GM18861 (cell line): ENCODE results near the gene POLA2.
"Not testable (repeated sequence)": the region's sequence is repeated elsewhere in the genome, so short reads cannot be mapped to it uniquely, and the experiment has no call there.

Experiments used
- ATAC-seq: cut with Tn5 transposase; IDR thresholded peaks from one replicate; pipeline ENCODE4 v1.9.1; 2021; ENCODE audit not compliant: unreplicated experiment

POLA2 gene, protein sequence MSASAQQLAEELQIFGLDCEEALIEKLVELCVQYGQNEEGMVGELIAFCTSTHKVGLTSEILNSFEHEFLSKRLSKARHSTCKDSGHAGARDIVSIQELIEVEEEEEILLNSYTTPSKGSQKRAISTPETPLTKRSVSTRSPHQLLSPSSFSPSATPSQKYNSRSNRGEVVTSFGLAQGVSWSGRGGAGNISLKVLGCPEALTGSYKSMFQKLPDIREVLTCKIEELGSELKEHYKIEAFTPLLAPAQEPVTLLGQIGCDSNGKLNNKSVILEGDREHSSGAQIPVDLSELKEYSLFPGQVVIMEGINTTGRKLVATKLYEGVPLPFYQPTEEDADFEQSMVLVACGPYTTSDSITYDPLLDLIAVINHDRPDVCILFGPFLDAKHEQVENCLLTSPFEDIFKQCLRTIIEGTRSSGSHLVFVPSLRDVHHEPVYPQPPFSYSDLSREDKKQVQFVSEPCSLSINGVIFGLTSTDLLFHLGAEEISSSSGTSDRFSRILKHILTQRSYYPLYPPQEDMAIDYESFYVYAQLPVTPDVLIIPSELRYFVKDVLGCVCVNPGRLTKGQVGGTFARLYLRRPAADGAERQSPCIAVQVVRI

GRCh38 chr11:65261591-65262380, at the start of gene POLA2:
POLA2 (plus strand) TSS chr11:65261962; CDS start chr11:65262293, 331 bp downstream.
- peak; percentile 66 for ATAC-seq

DNA sequence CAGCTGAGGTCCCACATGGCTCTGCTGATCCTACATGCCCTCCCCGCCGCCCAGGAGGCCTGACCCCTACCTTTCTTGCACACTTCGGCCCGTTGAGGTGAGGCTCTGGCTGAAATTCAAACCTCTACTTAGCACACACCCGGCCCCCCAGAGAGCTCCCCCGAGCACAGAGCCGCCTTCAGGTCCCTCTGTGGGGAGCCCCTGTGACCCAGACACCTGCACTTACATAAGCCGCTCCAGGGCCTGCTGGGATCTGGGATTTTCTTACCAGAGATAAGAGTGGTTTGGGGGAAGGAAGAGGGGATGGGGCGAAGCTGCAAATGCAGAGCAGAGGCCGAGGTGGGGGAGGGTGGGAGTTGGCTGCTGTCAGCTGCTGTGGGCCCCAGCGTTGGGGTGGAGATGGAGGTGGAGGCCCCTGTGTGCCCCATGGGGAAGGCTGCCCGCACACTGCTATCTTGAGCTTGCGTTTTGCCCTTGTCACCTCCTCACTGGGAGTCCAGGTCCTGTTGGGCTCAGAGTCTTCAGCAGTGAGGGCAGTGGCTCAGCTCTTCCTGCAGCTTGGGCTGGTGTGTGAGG, 49.4 kb upstream of the POLA2 start:
- no peak for ATAC-seq

DNA sequence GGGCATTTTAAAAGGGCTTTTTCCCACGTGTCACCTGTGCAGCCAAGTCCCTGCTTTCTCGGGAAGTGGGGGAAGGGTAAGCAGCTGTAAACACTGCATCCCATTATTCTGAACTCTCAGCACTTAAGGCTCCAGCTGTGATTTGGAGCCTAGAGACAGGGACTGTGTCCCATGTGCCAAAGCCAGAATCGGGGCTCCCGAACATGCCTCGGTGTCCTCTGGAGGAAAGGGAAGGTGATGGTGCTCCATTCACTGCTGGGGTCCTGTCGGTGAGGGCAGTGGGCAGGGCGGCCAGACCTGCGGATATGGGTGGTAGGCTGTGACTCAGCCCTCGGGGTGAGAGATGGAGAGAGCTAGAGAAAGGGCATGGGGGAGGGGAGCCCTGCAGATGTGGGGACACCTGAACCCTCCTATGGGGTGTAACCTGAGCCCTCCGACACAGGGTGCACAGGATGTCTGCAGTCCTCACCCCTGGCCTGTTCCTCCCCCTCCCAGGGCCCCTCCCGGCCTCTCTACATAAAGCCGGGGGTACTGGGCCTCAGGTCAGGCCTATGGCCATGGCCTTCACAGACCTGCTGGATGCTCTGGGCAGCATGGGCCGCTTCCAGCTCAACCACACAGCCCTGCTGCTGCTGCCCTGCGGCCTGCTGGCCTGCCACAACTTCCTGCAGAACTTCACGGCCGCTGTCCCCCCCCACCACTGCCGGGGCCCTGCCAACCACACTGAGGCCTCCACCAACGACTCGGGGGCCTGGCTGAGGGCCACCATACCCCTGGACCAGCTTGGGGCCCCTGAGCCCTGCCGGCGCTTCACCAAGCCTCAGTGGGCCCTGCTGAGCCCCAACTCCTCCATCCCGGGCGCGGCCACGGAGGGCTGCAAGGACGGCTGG, 48.2 kb upstream of the POLA2 start:
- ATAC-seq = no peak

DNA sequence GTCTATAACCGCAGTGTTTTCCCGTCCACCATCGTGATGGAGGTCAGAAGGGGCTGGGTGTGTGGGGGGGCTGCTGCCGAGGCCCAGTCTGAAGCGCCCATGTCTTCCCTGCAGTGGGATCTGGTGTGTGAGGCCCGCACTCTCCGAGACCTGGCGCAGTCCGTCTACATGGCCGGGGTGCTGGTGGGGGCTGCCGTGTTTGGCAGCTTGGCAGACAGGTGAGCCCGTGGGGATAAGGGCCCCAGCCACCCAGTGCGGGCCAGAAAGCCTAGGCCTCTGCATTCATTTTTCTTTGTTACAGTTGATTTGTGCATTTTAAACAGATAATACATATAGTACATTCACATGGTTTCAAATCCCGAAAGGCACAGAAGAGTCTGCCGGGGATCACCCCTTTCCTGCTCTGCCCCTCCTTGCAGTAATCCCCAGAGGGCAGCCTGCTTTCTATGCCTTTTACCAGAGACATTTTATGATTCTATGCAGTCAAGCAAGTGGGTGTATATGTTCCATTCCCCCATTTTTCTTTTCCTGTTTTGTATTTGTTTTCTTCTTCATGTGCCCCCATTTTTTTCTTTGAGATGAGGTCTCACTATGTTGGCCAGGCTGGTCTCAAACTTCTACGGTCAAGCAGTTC, 47.4 kb upstream of the POLA2 start:
- no peak for ATAC-seq

DNA sequence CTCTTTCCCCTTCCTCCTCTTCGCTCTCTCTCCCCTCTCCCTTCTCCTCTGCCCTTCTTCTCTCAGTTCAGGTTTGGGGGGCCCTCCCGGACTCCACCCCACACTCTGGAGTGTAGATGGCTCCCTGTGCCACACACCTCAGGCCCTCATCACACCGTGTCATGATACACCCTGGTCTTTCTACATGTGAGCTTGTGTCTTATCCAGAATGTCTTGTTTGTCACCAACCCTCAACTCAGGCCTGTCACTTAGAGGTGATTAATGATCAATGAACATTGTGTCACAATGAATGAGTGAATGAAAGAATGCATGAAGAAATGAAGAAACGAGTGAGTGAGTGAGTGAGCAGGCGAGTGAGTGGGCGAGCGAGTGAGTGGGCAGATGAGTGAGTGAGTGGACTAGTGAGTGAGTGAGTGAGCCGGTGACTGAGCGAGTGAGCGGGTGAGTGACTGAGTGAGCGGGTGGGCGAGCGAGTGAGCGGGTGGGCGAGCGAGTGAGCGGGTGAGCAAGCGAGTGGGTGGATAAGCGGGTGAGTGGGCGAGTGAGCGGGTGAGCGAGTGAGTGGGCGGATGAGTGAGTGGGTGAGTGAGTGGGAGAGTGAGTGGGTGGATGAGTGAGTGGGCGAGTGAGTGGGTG, 46.2 kb upstream of the POLA2 start:
- ATAC-seq = no peak

GRCh38 chr11:65216830-65217229, 44.9 kb upstream of the POLA2 start:
- no peak for ATAC-seq

DNA sequence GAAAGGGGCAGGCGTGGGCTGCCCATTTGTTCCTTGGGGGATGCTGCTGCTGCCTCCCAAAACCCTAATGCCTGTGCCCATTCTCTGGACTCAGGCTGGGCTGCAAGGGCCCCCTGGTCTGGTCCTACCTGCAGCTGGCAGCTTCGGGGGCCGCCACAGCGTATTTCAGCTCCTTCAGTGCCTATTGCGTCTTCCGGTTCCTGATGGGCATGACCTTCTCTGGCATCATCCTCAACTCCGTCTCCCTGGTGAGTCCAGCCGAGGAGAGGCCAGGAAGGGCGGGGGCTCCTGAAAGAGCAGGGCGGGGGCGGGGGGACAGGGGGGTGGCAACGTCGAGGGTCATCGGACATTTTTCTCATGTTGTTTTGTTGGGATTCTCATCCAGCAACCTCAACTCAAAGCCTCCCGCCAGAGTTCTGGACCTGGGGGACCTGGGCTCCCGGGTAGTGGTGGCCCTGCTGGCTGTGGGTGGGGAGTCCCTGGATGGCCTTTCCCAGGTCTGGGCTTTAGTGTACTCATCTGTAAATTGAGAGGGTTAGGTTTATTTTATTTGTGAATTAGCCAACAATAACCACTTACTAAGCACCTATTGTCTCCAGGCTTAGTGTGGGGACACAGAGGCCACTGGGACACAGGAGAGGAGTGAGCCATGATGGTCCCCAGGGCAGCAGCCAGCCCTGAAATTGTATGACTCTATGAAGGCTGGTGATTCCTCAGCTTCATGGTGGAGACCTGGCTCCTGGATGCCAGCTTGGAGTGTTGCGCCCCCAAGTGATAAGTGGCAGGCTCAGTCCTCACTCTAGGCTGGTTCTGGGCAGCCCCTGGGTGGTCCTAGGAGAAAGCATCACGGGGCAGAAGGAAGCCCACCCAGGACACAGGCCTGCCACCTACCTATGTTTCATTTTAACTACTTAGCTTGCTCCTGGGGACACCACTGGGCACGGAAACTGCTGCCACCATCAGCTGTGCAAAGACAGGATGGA, 44.0 kb upstream of the POLA2 start:
- ATAC-seq = no peak

- ATAC-seq = no peak
Observed at GRCh38 chr11:65218446-65218845, 43.3 kb upstream of the POLA2 start.

DNA sequence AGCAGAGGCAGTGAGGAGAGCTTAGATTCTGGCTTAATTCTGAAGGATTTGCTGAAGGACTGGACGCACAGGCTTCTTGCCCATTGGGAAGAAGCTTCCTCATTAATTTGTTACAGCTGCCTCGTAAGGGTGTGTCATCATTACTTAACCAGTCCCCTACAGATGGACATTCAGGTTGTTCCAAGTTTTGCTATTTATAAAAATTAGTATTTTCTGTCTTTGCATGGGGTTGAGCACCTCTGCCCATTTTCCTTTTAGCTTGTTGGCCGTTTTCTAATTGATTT, 41.9 kb upstream of the POLA2 start:
- ATAC-seq = no peak

GRCh38 chr11:65221026-65221425, 40.7 kb upstream of the POLA2 start:
- ATAC-seq = no peak

DNA sequence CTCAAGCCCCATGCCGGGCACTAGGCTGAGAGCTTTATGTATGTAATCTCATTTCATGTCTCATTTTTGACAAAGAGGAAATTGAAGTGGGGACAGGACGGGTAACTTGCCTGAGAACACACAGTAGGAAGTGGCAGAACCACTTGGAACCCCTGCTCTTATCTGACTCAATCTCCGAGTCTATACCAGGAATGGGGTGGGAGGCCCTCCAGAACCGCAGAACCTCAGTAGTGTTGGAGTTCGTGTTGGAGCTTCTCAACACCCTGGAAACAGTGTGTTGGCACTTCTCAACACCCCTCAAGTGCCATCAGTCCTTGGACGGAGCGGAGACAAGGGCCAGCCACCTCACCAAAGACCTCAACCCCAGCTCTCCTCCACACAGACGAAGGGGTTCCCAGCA, 38.8 kb upstream of the POLA2 start:
- no peak for ATAC-seq

GRCh38 chr11:65224930-65225278, 36.9 kb upstream of the POLA2 start:
- ATAC-seq = no peak

GRCh38 chr11:65225279-65226102, 36.3 kb upstream of the POLA2 start:
- no peak for ATAC-seq

DNA sequence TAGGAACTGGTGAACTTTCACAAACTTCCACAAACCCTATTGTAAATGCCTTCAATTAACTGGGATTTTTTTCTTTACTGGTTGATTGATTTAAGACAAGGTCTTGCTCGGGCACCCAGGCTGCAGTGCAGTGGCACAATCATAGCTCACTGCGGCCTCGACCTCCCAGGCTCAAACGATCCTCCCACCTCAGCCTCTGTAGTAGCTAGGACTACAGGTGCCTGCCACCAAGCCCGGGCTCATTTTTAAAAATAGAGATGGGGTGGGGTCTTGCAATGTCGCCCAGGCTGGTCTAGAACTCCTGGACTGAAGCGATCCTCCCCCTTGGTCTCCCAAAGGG, 35.7 kb upstream of the POLA2 start:
- no peak for ATAC-seq

- no peak for ATAC-seq
Observed at GRCh38 chr11:65227879-65228278, 33.9 kb upstream of the POLA2 start.

- no peak for ATAC-seq
Observed at GRCh38 chr11:65236194-65237059, 25.3 kb upstream of the POLA2 start.

- ATAC-seq = not testable (repeated sequence)
Observed at GRCh38 chr11:65238302-65238701, 23.5 kb upstream of the POLA2 start.
